ENCODE measurements around the gene PTGER4.

DNA sequence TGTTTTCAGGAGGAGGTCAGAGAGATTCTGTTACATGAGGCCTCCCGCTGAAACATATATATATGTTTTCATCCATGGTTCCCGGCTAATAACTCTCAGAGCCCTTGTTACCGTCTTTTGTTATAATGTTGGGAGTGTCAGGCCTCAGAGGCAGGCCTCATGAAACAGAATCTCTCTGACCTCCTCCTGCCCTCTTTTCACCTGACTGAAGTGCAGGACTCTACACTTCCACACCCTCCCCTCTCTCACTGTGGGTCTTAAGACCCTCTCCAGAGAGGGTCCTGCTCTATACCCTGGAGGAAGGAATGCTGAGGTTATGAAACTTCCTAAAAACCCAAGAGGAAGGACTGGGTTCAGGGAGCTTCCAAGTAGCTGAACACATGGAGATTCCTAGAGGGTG lies 28.5 kb upstream of the PTGER4 start:
- TF ChIP-seq CTCF (IDR thresholded peaks at IDR 0.05): no peak
- no peak for TF ChIP-seq CREB1 (CRISPR knock-in tag; IDR thresholded peaks at IDR 0.05)
- TF ChIP-seq TEAD1 (CRISPR knock-in tag; IDR thresholded peaks at IDR 0.05): no peak
- no peak for TF ChIP-seq USF2 (CRISPR knock-in tag; IDR thresholded peaks at IDR 0.05)
- TF ChIP-seq, protein P1, sequence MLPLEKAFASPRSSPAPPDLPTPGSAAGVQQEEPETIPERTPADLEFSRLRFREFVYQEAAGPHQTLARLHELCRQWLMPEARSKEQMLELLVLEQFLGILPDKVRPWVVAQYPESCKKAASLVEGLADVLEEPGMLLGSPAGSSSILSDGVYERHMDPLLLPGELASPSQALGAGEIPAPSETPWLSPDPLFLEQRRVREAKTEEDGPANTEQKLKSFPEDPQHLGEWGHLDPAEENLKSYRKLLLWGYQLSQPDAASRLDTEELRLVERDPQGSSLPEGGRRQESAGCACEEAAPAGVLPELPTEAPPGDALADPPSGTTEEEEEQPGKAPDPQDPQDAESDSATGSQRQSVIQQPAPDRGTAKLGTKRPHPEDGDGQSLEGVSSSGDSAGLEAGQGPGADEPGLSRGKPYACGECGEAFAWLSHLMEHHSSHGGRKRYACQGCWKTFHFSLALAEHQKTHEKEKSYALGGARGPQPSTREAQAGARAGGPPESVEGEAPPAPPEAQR (CRISPR knock-in tag; IDR thresholded peaks at IDR 0.05): no peak
- TF ChIP-seq, protein P2, sequence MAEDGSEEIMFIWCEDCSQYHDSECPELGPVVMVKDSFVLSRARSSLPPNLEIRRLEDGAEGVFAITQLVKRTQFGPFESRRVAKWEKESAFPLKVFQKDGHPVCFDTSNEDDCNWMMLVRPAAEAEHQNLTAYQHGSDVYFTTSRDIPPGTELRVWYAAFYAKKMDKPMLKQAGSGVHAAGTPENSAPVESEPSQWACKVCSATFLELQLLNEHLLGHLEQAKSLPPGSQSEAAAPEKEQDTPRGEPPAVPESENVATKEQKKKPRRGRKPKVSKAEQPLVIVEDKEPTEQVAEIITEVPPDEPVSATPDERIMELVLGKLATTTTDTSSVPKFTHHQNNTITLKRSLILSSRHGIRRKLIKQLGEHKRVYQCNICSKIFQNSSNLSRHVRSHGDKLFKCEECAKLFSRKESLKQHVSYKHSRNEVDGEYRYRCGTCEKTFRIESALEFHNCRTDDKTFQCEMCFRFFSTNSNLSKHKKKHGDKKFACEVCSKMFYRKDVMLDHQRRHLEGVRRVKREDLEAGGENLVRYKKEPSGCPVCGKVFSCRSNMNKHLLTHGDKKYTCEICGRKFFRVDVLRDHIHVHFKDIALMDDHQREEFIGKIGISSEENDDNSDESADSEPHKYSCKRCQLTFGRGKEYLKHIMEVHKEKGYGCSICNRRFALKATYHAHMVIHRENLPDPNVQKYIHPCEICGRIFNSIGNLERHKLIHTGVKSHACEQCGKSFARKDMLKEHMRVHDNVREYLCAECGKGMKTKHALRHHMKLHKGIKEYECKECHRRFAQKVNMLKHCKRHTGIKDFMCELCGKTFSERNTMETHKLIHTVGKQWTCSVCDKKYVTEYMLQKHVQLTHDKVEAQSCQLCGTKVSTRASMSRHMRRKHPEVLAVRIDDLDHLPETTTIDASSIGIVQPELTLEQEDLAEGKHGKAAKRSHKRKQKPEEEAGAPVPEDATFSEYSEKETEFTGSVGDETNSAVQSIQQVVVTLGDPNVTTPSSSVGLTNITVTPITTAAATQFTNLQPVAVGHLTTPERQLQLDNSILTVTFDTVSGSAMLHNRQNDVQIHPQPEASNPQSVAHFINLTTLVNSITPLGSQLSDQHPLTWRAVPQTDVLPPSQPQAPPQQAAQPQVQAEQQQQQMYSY (CRISPR knock-in tag; IDR thresholded peaks at IDR 0.05): no peak
- TF ChIP-seq NR3C1 (CRISPR knock-in tag; conservative IDR thresholded peaks at IDR 0.05; ENCODE audit: low read depth): no peak
- TF ChIP-seq, protein P3, sequence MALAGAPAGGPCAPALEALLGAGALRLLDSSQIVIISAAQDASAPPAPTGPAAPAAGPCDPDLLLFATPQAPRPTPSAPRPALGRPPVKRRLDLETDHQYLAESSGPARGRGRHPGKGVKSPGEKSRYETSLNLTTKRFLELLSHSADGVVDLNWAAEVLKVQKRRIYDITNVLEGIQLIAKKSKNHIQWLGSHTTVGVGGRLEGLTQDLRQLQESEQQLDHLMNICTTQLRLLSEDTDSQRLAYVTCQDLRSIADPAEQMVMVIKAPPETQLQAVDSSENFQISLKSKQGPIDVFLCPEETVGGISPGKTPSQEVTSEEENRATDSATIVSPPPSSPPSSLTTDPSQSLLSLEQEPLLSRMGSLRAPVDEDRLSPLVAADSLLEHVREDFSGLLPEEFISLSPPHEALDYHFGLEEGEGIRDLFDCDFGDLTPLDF (CRISPR knock-in tag; IDR thresholded peaks at IDR 0.05): no peak
- no peak for TF ChIP-seq JUN (CRISPR knock-in tag; IDR thresholded peaks at IDR 0.05)
